ENCODE results near the gene PWWP2B.

DNA sequence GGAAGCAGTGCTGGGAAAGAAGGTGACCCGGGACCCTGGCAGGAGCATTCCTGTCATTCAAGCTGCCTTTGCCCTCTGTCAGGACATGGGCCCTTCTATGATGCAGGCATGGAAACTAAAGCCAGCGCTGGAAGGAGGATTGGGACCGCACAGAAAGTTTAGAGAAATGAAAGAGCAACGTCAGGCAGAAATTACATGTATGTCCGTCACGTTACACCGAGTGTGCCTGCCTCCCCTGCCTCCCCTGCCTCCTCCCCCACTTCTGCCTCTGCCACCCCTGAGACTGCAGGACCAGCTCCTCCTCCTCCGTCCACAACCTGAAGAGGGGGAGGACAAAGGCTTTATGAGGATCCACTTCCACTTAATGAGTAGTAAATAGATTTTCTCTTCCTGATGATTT is 13.9 kb upstream of the PWWP2B start:
- TF ChIP-seq, protein P1, sequence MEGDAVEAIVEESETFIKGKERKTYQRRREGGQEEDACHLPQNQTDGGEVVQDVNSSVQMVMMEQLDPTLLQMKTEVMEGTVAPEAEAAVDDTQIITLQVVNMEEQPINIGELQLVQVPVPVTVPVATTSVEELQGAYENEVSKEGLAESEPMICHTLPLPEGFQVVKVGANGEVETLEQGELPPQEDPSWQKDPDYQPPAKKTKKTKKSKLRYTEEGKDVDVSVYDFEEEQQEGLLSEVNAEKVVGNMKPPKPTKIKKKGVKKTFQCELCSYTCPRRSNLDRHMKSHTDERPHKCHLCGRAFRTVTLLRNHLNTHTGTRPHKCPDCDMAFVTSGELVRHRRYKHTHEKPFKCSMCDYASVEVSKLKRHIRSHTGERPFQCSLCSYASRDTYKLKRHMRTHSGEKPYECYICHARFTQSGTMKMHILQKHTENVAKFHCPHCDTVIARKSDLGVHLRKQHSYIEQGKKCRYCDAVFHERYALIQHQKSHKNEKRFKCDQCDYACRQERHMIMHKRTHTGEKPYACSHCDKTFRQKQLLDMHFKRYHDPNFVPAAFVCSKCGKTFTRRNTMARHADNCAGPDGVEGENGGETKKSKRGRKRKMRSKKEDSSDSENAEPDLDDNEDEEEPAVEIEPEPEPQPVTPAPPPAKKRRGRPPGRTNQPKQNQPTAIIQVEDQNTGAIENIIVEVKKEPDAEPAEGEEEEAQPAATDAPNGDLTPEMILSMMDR (IDR thresholded peaks at IDR 0.05) = no peak
- TF ChIP-seq, protein P2, sequence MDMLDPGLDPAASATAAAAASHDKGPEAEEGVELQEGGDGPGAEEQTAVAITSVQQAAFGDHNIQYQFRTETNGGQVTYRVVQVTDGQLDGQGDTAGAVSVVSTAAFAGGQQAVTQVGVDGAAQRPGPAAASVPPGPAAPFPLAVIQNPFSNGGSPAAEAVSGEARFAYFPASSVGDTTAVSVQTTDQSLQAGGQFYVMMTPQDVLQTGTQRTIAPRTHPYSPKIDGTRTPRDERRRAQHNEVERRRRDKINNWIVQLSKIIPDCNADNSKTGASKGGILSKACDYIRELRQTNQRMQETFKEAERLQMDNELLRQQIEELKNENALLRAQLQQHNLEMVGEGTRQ (IDR thresholded peaks at IDR 0.05) = no peak
- TF ChIP-seq MAZ (IDR thresholded peaks at IDR 0.05; ENCODE audit: borderline replicate concordance, low read depth, low read length) (no peak), PHF8 (IDR thresholded peaks at IDR 0.05; ENCODE audit: borderline replicate concordance, low read depth) (no peak), RFX5 (IDR thresholded peaks at IDR 0.05) (no peak)
- TF ChIP-seq, protein P3, sequence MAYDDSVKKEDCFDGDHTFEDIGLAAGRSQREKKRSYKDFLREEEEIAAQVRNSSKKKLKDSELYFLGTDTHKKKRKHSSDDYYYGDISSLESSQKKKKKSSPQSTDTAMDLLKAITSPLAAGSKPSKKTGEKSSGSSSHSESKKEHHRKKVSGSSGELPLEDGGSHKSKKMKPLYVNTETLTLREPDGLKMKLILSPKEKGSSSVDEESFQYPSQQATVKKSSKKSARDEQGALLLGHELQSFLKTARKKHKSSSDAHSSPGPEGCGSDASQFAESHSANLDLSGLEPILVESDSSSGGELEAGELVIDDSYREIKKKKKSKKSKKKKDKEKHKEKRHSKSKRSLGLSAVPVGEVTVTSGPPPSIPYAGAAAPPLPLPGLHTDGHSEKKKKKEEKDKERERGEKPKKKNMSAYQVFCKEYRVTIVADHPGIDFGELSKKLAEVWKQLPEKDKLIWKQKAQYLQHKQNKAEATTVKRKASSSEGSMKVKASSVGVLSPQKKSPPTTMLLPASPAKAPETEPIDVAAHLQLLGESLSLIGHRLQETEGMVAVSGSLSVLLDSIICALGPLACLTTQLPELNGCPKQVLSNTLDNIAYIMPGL (CRISPR knock-in tag; IDR thresholded peaks at IDR 0.05; ENCODE audit: borderline replicate concordance) = no peak
